ENCODE measurements around the gene GALNT2. TPM values are rescaled to one million over a fixed set of nuclear protein-coding genes. Genes with fewer than 3 reads are reported as not detected.

GALNT2 gene
- total and polyA plus RNA-seq, 9 donors, result 38.6 to 142 (median 83.7) TPM

DNA sequence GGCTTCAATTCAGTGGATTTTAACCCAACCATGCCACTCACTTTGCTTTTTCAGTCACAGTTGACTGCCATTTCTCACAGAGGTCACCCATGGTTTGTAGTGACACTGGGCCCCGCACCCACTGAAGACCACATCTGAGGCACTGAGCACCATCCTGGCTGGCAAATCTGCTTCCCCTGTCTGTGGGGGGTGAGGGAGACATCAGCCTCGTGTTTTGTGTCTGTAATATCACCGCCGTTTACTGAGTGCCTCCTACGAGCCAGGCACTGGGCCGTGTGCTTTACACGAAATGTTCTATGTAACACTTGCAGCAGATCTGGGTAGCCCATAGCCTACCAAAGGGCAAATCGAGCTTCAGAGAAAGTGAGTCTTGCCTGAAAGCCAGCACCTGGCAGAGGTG is 197.3 kb downstream of the GALNT2 start:
- intact Hi-C loops (cut with DNase I), result no loop called here
- peaks cover 2% of the 10 kb centered on the region for H3K4me1 ChIP-seq (ENCODE audit: insufficient read depth)
- DNase-seq, result peak in 2 of 5 donors; percentile 4
- H3K4me3 ChIP-seq, result no peak overlapping the region
- H3K9me3 ChIP-seq, result no peaks in the 10 kb centered on the region
- H3K27me3 ChIP-seq, result no peaks in the 10 kb centered on the region
- H3K36me3 ChIP-seq, result no peaks in the 10 kb centered on the region
- WGBS, 3 donors, result 86 to 88% (median 87%) methylated on average over 8 of the region's 8 CpGs
- H3K27ac ChIP-seq, result no peak overlapping the region
- TF ChIP-seq EP300 (IDR thresholded peaks at IDR 0.05), result no peak

- TF ChIP-seq EP300 (IDR thresholded peaks at IDR 0.05), result no peak
- H3K4me3 ChIP-seq, result no peak overlapping the region
- H3K27me3 ChIP-seq, result no peaks in the 10 kb centered on the region
- H3K27ac ChIP-seq, result no peak overlapping the region
- intact Hi-C loops (cut with DNase I), result no loop called here
- H3K4me1 ChIP-seq (ENCODE audit: insufficient read depth), result peaks cover 4% of the 10 kb centered on the region
- H3K36me3 ChIP-seq, result no peaks in the 10 kb centered on the region
- no peaks in the 10 kb centered on the region for H3K9me3 ChIP-seq
- peak in 2 of 5 donors; percentile 12 to 23 for DNase-seq
- 93% methylated on average over 17 of the region's 17 CpGs for WGBS, 3 donors
Observed at GRCh38 chr1:230265200-230266115, 198.4 kb downstream of the GALNT2 start.

DNA sequence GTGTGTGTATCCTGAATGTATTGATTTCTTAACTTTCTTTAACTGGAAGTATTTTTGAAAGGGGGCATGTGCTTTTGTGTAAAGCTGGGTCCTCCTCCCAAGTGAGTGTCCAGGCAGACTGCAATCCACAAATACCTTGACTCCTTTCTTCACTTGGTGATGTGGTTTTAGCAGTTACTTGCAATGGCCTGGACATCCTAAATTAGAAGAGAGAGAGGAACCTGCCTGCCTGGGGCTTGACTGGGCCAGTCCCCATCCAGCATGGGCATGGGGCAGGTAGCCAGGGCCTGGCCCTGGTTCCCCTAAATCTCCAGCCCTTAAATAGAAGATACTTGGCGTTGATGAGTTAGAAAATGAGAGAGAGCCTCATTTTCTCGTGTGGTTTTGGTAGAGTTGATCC is 199.4 kb downstream of the GALNT2 start:
- H3K27ac ChIP-seq, result no peak overlapping the region
- no peak for TF ChIP-seq EP300 (IDR thresholded peaks at IDR 0.05)
- TF ChIP-seq CTCF (IDR thresholded peaks at IDR 0.05), result no peak
- TF ChIP-seq POLR2A (IDR thresholded peaks at IDR 0.05), result no peak
- intact Hi-C loops (cut with DNase I), result no loop called here

GRCh38 chr1:230267338-230268065 is 200.5 kb downstream of the GALNT2 start:
- no peak for TF ChIP-seq EP300 (IDR thresholded peaks at IDR 0.05)
- TF ChIP-seq CTCF (IDR thresholded peaks at IDR 0.05), result no peak
- TF ChIP-seq POLR2A (IDR thresholded peaks at IDR 0.05), result no peak
- Histone ChIP-seq H3K27ac (no peak overlapping the region), H3K4me3 (no peak overlapping the region), H3K4me1 (ENCODE audit: insufficient read depth) (peaks cover 6% of the 10 kb centered on the region), H3K36me3 (no peaks in the 10 kb centered on the region), H3K9me3 (no peaks in the 10 kb centered on the region), H3K27me3 (no peaks in the 10 kb centered on the region)
- 84 to 88% (median 86%) methylated on average over 17 of the region's 17 CpGs for WGBS, 3 donors
- peak in 2 of 5 donors; percentile 14 to 32 for DNase-seq
- intact Hi-C loops (cut with DNase I), result no loop called here

More for the DNA sequence above, 199.4 kb downstream of the GALNT2 start:
- H3K4me3 ChIP-seq, result no peak overlapping the region
- H3K27me3 ChIP-seq, result no peaks in the 10 kb centered on the region
- 23 to 55% (median 23%) methylated on average over 2 of the region's 2 CpGs for WGBS, 3 donors
- H3K4me1 ChIP-seq (ENCODE audit: insufficient read depth), result peaks cover 6% of the 10 kb centered on the region
- peak in 1 of 5 donors; percentile 15 for DNase-seq
- H3K36me3 ChIP-seq, result no peaks in the 10 kb centered on the region
- H3K9me3 ChIP-seq, result no peaks in the 10 kb centered on the region

DNA sequence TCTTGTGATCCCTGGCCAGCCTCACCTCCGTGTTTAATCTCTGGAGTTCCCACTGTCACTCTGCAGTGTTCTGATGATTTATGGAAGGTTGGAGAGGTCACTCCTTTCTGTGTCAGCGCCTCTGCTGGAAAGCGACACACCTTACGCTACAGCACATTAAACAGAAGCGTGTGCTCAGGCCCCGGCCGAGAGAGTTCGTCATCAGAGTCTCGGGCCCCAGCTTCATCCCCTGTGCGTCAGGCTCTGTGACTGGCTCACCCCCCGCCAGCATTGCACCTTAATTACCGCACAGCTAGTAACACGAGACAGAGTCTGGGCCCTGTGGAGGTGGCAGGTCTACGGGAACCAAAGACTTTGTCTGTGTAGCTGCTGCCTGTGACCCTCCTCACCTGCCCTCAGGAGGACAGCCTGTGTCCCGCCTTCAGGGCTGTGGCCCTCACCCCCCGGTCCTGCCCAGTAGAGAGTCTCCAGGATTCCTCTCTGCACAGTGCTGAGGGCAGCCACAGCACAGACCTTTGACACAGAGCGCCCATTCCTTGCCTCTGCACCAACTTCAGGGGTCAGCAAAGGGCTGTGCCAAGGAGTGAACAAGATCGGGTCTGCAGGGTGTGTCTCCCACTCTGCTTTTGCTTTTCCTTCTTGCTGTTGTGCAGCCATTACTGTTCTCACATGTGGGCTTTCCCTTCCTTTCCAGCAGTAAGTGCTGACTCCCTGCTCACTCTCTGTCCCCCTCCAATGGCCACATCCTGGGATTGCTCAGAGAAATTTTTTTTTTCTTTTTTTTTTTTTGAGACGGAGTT is 201.5 kb downstream of the GALNT2 start:
- 84 to 85% (median 85%) methylated on average over 19 of the region's 19 CpGs for whole genome bisulfite sequencing, 3 donors
- intact Hi-C loops (cut with DNase I), result no loop called here
- H3K9me3 ChIP-seq, result no peaks in the 10 kb centered on the region
- H3K4me1 ChIP-seq (ENCODE audit: insufficient read depth), result peaks cover 6% of the 10 kb centered on the region
- H3K27ac ChIP-seq, result no peak overlapping the region
- H3K27me3 ChIP-seq, result no peaks in the 10 kb centered on the region
- H3K36me3 ChIP-seq, result no peaks in the 10 kb centered on the region
- H3K4me3 ChIP-seq, result no peak overlapping the region
- DNase-seq, result peak in 2 of 5 donors; percentile 37 to 39
- TF ChIP-seq CTCF (IDR thresholded peaks at IDR 0.05) (peak in 2 of 3 donors; percentile 28 to 32), EP300 (IDR thresholded peaks at IDR 0.05) (no peak)

Data from ovary (tissue), 9 donors.